ENCODE measurements around the gene USP5.
"Not testable (repeated sequence)": the region's sequence is repeated elsewhere in the genome, so short reads cannot be mapped to it uniquely, and the experiment has no call there.

GRCh38 chr12:6888794-6889193 lies 36.8 kb downstream of the USP5 start:
- TF ChIP-seq POLR2A, CTCF (IDR thresholded peaks at IDR 0.05): not testable (repeated sequence)

All from Peyer's patch (tissue), 4 donors.